ENCODE measurements around the gene SOCS7.
A peak's percentile ranks its signal among the peaks of the same experiment; 100 is the strongest.

Gene SOCS7

GRCh38 chr17:38448208-38448771 lies 96.6 kb downstream of the SOCS7 start:
- Mint-ChIP-seq H3K36me3 (ENCODE audit: insufficient read depth) (peaks cover 7% of the 10 kb centered on the region), H3K27ac (ENCODE audit: low read depth) (no peak overlapping the region), H3K4me1 (peaks cover 16% of the 10 kb centered on the region), H3K9me3 (no peaks in the 10 kb centered on the region), H3K27me3 (peaks cover 46% of the 10 kb centered on the region), H3K4me3 (no peak overlapping the region)
- no peak for ATAC-seq (replicated peaks; ENCODE audit: extremely low read depth, poor library complexity, severe bottlenecking)
- DNase-seq (ENCODE audit: low spot score in 2 of 2): no peak

- Mint-ChIP-seq H3K4me1 (peaks cover 13% of the 10 kb centered on the region), H3K27ac (ENCODE audit: low read depth) (no peak overlapping the region), H3K4me3 (no peak overlapping the region), H3K9me3 (no peaks in the 10 kb centered on the region), H3K36me3 (ENCODE audit: insufficient read depth) (peaks cover 5% of the 10 kb centered on the region), H3K27me3 (peaks cover 54% of the 10 kb centered on the region)
- DNase-seq (ENCODE audit: low spot score in 2 of 2): no peak
- ATAC-seq (replicated peaks; ENCODE audit: extremely low read depth, poor library complexity, severe bottlenecking): no peak
Measured at GRCh38 chr17:38449364-38449763, 97.7 kb downstream of the SOCS7 start.

GRCh38 chr17:38450557-38451029 lies 98.9 kb downstream of the SOCS7 start:
- no peak overlapping the region for H3K27ac Mint-ChIP-seq (ENCODE audit: low read depth)
- peaks cover 19% of the 10 kb centered on the region for H3K4me1 Mint-ChIP-seq

GRCh38 chr17:38451030-38451839 lies 99.6 kb downstream of the SOCS7 start:
- Mint-ChIP-seq H3K4me1 (peaks cover 19% of the 10 kb centered on the region), H3K36me3 (ENCODE audit: insufficient read depth) (peaks cover 5% of the 10 kb centered on the region), H3K9me3 (no peaks in the 10 kb centered on the region), H3K27me3 (peaks cover 66% of the 10 kb centered on the region), H3K4me3 (no peak overlapping the region), H3K27ac (ENCODE audit: low read depth) (no peak overlapping the region)
- no peak for DNase-seq (ENCODE audit: low spot score in 2 of 2)
- ATAC-seq (replicated peaks; ENCODE audit: extremely low read depth, poor library complexity, severe bottlenecking): no peak

More at GRCh38 chr17:38450557-38451029, 98.9 kb downstream of the SOCS7 start:
- peaks cover 5% of the 10 kb centered on the region for H3K36me3 Mint-ChIP-seq (ENCODE audit: insufficient read depth)
- H3K27me3 Mint-ChIP-seq: peaks cover 66% of the 10 kb centered on the region
- ATAC-seq (replicated peaks; ENCODE audit: extremely low read depth, poor library complexity, severe bottlenecking) (no peak), DNase-seq (ENCODE audit: low spot score in 2 of 2) (no peak)
- H3K4me3 Mint-ChIP-seq: no peak overlapping the region
- no peaks in the 10 kb centered on the region for H3K9me3 Mint-ChIP-seq

- Mint-ChIP-seq H3K4me1 (peaks cover 19% of the 10 kb centered on the region), H3K4me3 (peak overlapping the region; percentile 62), H3K36me3 (ENCODE audit: insufficient read depth) (peaks cover 5% of the 10 kb centered on the region), H3K9me3 (no peaks in the 10 kb centered on the region), H3K27me3 (peaks cover 66% of the 10 kb centered on the region), H3K27ac (ENCODE audit: low read depth) (no peak overlapping the region)
- ATAC-seq (replicated peaks; ENCODE audit: extremely low read depth, poor library complexity, severe bottlenecking): no peak
- DNase-seq (ENCODE audit: low spot score in 2 of 2): no peak
Measured at GRCh38 chr17:38451840-38452529, 100.3 kb downstream of the SOCS7 start.

- Mint-ChIP-seq H3K9me3 (no peaks in the 10 kb centered on the region), H3K4me3 (peak overlapping the region; percentile 62)
- DNase-seq (ENCODE audit: low spot score in 2 of 2): no peak
Measured at GRCh38 chr17:38452719-38453118, 101.1 kb downstream of the SOCS7 start.

GRCh38 chr17:38453951-38454421 lies 102.3 kb downstream of the SOCS7 start:
- ATAC-seq (replicated peaks; ENCODE audit: extremely low read depth, poor library complexity, severe bottlenecking): no peak
- DNase-seq (ENCODE audit: low spot score in 2 of 2): no peak
- Mint-ChIP-seq H3K4me1 (peaks cover 19% of the 10 kb centered on the region), H3K27me3 (peaks cover 71% of the 10 kb centered on the region), H3K9me3 (no peaks in the 10 kb centered on the region), H3K4me3 (no peak overlapping the region), H3K36me3 (ENCODE audit: insufficient read depth) (peaks cover 5% of the 10 kb centered on the region), H3K27ac (ENCODE audit: low read depth) (no peak overlapping the region)

More at GRCh38 chr17:38452719-38453118, 101.1 kb downstream of the SOCS7 start:
- Mint-ChIP-seq H3K4me1 (peaks cover 19% of the 10 kb centered on the region), H3K36me3 (ENCODE audit: insufficient read depth) (peaks cover 5% of the 10 kb centered on the region), H3K27me3 (peaks cover 72% of the 10 kb centered on the region), H3K27ac (ENCODE audit: low read depth) (no peak overlapping the region)
- ATAC-seq (replicated peaks; ENCODE audit: extremely low read depth, poor library complexity, severe bottlenecking): no peak

- DNase-seq (ENCODE audit: low spot score in 2 of 2) (no peak), ATAC-seq (replicated peaks; ENCODE audit: extremely low read depth, poor library complexity, severe bottlenecking) (no peak)
- peaks cover 19% of the 10 kb centered on the region for H3K4me1 Mint-ChIP-seq
- peaks cover 5% of the 10 kb centered on the region for H3K36me3 Mint-ChIP-seq (ENCODE audit: insufficient read depth)
- peaks cover 66% of the 10 kb centered on the region for H3K27me3 Mint-ChIP-seq
- no peak overlapping the region for H3K27ac Mint-ChIP-seq (ENCODE audit: low read depth)
- no peak overlapping the region for H3K4me3 Mint-ChIP-seq
- H3K9me3 Mint-ChIP-seq: no peaks in the 10 kb centered on the region
Measured at GRCh38 chr17:38454532-38454931, 102.9 kb downstream of the SOCS7 start.

Measured in central memory CD8-positive, alpha-beta T cell (primary cell).